HG03196 (cell line): Measurements from ENCODE around the gene TFCP2L1.

Source experiments
- ATAC-seq: cut with Tn5 transposase; IDR thresholded peaks from one replicate; pipeline ENCODE4 v1.9.1; 2021; ENCODE audit not compliant: unreplicated experiment

Gene TFCP2L1

DNA sequence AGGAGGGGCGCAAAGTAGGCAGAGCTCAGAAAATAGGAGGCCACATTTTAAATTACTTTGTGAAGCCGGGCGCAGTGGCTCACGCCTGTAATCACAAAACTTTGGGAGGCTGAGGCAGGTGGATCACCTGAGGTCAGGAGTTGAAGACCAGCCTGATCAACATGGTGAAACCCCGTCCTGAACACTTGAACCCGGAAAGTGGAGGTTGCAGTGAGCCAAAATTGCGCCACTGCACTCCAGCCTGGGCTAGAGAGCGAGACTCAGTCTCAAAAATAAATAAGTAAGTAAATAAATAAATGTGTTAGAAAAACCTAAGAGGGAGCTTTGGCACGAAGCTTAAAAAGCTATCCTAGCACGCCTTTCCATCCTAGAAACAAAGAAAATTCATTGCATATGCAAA, 105.5 kb downstream of the TFCP2L1 start:
- no peak for ATAC-seq

DNA sequence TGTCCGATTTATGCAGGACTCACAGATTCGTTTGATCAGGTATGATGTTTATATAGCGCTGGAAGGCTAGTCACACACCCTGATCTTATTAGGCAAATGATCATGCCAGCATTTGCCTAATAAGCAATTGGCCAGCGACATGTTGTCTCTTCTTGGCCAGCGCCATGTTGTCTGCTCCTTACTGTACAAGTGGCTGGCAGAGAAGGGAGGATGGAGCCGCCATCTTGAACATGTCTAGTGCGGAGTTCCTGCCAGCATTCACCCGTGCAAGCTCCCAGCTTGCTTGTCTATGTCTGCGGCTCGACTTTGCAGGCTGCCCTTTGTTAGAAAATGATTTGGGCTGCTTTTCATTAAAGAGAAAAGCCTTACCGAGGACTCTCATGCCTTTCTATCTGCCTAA, 106.3 kb downstream of the TFCP2L1 start:
- no peak for ATAC-seq

DNA sequence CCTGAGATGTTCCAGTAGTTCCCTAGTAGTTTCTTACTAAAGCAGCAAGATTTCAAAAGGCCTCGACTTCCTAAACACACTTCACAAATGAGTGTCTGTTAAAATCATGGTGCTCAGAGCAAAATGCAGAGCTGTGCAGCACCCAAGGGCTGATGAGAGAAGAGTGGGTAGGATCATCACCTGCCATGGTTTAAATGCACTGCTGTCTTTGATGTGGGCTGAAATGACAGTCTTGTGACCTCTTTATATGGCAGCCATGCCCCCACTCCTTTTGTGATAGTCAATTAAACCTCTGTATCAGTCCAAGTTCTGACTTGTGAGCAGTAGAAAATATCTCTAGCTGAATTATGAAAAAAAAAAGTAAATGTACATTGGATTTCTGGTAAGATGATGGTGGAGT, 107.1 kb downstream of the TFCP2L1 start:
- ATAC-seq: no peak

DNA sequence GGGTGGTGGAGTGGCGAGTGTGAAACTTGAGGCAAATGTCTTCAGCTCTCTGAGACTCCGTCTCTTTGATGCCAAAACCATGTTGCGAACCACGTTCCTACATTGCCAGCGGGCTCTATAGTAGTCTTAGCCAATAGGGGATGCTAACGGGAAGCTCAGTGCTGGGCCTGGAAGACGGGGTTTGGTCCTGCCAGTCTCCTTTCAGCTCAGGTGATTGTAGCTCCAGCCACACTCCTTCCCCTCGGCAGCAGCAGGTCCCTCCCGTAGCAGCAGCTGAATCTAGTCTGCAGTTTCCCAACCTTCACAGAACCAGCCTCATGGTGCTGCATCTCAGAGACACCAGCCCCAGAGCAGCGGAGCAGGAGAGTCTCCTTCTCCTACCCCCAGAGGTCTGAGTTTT, 109.7 kb downstream of the TFCP2L1 start:
- ATAC-seq: no peak

DNA sequence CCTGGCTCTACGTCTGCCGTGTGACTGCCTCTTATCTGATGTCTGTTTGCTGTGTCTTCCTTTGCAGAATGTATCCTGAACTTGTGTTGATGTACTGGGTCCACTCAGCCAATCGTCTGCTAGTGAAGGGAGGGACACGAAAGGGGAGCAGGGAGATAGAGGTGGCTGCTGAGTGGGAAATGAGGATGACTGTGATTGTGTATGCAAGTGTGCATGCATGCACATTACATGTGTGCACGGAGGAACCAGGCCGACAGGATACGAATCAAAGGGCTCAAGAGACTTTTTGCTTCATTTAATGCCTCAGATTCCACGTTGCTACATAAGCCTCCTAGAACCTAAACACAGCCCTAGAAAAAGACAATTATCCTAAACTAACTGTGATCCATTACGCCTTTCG, 111.2 kb downstream of the TFCP2L1 start:
- ATAC-seq: no peak

DNA sequence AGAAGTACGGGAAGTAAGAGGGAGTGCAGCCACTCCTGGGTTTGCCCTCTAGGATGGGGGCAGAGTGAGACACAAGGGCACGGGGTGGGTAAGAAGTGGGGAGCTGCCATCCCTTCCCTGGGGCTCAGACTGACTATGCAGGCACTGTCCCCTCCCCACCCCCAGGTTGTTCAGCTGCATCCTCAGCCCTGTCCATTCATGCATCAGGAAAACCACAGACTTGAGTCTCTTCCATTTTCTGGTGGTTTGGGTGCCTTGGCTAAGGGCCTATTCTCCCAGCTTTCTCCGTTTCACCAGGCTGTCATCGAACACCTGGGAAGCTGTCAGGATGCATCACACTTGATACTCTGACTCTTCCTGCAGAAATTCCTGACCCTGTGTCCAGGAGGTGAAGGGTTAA, 111.9 kb downstream of the TFCP2L1 start:
- no peak for ATAC-seq

DNA sequence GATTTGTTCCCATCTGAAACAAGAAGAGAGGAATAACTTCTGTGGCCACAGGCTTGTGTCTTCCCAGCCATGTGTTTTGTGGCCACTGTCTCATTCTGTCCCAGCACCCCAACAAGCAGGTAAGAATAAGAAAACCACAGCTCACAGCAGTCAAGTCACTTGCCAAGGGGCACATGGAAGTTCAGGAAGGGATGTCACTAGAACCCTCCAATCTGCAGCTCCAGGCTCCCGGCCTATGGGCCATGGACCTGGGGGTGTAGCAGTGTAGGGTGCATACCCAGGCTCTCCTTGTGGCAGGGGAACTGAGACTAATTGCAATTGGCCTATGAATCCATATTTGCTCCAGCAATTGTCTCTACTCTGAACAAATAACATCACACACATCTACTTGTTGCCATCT, 112.5 kb downstream of the TFCP2L1 start:
- ATAC-seq: no peak

DNA sequence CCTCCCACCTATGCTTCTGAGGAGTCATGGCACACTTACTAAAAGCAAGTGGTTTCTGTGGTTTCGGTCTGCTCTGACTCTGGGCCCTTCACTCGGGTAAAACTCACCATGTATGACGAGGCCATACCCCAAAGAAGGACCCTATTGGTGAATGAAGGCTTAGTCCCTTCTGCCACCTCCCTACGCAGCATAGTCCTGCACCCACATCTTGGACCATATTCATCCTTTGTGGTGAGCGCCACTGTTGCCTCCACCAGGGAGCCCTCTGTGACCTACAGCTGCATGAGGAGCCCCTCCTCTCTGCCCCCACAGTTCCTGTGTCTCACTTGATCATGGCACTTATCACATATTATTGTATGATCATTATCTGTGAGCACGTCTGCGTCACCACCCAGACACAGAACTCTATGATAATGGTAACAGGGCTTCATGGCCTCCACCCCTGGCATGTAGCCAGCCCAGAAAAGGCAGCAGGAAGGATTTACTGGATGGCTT, 113.3 kb downstream of the TFCP2L1 start:
- no peak for ATAC-seq

DNA sequence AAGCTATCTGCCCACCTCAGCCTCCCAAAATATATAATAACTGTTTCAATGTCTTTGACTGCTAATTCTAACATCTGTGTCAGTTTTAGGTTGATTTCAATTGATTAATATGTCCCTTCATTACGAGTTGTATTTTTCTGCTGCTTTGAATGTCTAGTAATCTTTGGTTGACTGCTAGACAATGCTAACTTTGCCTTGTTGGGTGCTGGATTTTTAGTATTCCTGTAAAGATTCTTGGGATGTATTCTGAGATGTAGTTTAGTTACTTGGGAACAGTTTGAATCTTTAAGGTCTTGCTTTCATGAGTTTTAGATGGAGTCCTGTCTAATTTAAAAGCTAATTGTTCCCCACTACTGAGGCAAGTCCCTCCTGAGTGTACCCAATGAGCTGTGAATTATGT, 114.4 kb downstream of the TFCP2L1 start:
- no peak for ATAC-seq

DNA sequence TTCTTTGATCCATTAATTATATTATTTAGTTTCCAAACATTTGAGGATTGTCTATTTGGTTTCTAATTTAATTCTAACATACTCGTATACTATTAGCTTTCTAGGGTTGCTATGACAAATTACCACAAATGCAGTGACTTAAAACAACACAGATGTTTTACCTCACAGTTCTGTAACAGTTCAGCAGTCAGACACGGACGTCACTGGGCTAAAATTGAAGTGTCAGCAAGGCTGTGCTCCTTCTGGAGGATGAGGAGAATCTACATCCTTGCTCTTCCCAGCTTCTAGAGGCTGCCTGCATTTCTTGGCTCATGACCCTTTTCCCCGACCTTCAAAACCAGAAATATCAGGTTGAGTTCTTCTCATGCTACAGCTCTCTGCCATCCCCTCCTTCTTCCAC, 117.6 kb downstream of the TFCP2L1 start:
- ATAC-seq: no peak
